GM12891 (cell line): ENCODE measurements around the gene BAIAP2.

Experiments used
- POLR2AphosphoS5 ChIP-seq: IDR thresholded peaks from 2 replicates; pipeline ENCODE4 v1.6.1; 2011; ENCODE audit warnings: low read depth, low read length, control low read depth
- TAF1 ChIP-seq: IDR thresholded peaks from 2 replicates; pipeline ENCODE4 v1.6.1; 2011; ENCODE audit warnings: low read depth, low read length, control low read depth

DNA sequence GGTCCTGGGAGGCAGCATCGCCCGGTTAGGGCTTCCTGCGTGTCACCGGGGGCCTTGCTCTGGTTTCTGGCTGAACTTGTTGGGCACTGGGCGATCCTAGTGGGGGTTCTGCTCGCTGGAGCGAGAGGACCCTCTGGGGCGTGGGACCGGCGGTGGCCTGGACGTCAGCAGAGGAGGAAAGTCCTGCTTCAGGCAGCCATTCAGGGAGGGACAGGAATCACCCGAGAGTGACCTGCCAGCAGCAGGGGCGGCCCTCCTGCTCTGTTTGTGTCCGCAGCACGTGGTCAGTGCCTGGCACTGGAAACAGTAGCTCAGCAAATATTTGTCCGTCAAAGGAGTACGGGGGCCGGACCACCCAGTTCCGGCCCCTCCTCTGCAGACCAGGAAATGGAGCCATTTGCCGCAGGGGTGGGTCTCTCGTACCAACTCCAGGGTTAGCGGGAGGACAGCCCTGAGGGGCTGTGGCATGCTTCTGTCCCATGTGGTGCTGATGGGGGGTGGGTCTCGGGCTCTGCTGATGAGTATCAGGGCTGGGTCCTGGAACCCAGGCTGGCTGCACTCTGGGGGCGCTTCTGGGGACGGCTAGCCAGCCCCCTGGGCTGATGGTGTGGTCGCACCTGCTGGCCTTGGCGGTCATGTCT is 48.3 kb downstream of the BAIAP2 start:
- TF ChIP-seq POLR2AphosphoS5: no peak
- no peak for TF ChIP-seq TAF1
